ENCODE measurements around the gene FOCAD. TPM values are rescaled to one million over a fixed set of nuclear protein-coding genes. Genes with fewer than 3 reads are reported as not detected.

Gene FOCAD
- total RNA-seq, 1 donor from 2014 or later: 104 TPM

GRCh38 chr9:20703146-20703545 lies 19.1 kb downstream of the FOCAD start:
- no peak for TF ChIP-seq CTCF (IDR thresholded peaks at IDR 0.05; ENCODE audit: partially characterized antibody, unreplicated experiment)
- Mint-ChIP-seq H3K4me3 (ENCODE audit: unreplicated experiment) (no peak overlapping the region), H3K9me3 (ENCODE audit: unreplicated experiment) (no peaks in the 10 kb centered on the region), H3K27me3 (ENCODE audit: unreplicated experiment) (no peaks in the 10 kb centered on the region), H3K4me1 (ENCODE audit: low read depth, unreplicated experiment) (no peaks in the 10 kb centered on the region), H3K36me3 (ENCODE audit: unreplicated experiment) (no peaks in the 10 kb centered on the region), H3K27ac (ENCODE audit: unreplicated experiment) (no peak overlapping the region)
- no peak for DNase-seq

GRCh38 chr9:20707708-20708107 lies 23.6 kb downstream of the FOCAD start:
- Mint-ChIP-seq H3K4me1 (ENCODE audit: low read depth, unreplicated experiment) (peaks cover 5% of the 10 kb centered on the region), H3K36me3 (ENCODE audit: unreplicated experiment) (no peaks in the 10 kb centered on the region), H3K27ac (ENCODE audit: unreplicated experiment) (no peak overlapping the region), H3K27me3 (ENCODE audit: unreplicated experiment) (no peaks in the 10 kb centered on the region), H3K4me3 (ENCODE audit: unreplicated experiment) (no peak overlapping the region), H3K9me3 (ENCODE audit: unreplicated experiment) (peaks cover 3% of the 10 kb centered on the region)
- DNase-seq: no peak
- TF ChIP-seq CTCF (IDR thresholded peaks at IDR 0.05; ENCODE audit: partially characterized antibody, unreplicated experiment): no peak

- peaks cover 5% of the 10 kb centered on the region for H3K4me1 Mint-ChIP-seq (ENCODE audit: low read depth, unreplicated experiment)
- TF ChIP-seq CTCF (IDR thresholded peaks at IDR 0.05; ENCODE audit: partially characterized antibody, unreplicated experiment): no peak
- H3K27me3 Mint-ChIP-seq (ENCODE audit: unreplicated experiment): no peaks in the 10 kb centered on the region
- DNase-seq: no peak
- H3K27ac Mint-ChIP-seq (ENCODE audit: unreplicated experiment): no peak overlapping the region
- H3K36me3 Mint-ChIP-seq (ENCODE audit: unreplicated experiment): no peaks in the 10 kb centered on the region
- no peak overlapping the region for H3K4me3 Mint-ChIP-seq (ENCODE audit: unreplicated experiment)
- H3K9me3 Mint-ChIP-seq (ENCODE audit: unreplicated experiment): peaks cover 3% of the 10 kb centered on the region
Observed at GRCh38 chr9:20713172-20713571, 29.1 kb downstream of the FOCAD start.

GRCh38 chr9:20714442-20715415 lies 30.7 kb downstream of the FOCAD start:
- peaks cover 5% of the 10 kb centered on the region for H3K4me1 Mint-ChIP-seq (ENCODE audit: low read depth, unreplicated experiment)
- no peak overlapping the region for H3K27ac Mint-ChIP-seq (ENCODE audit: unreplicated experiment)
- peaks cover 1% of the 10 kb centered on the region for H3K27me3 Mint-ChIP-seq (ENCODE audit: unreplicated experiment)
- no peak overlapping the region for H3K4me3 Mint-ChIP-seq (ENCODE audit: unreplicated experiment)
- H3K9me3 Mint-ChIP-seq (ENCODE audit: unreplicated experiment): peaks cover 3% of the 10 kb centered on the region
- no peak for TF ChIP-seq CTCF (IDR thresholded peaks at IDR 0.05; ENCODE audit: partially characterized antibody, unreplicated experiment)
- no peaks in the 10 kb centered on the region for H3K36me3 Mint-ChIP-seq (ENCODE audit: unreplicated experiment)
- no peak for DNase-seq

- no peak overlapping the region for H3K27ac Mint-ChIP-seq (ENCODE audit: unreplicated experiment)
- no peak for TF ChIP-seq CTCF (IDR thresholded peaks at IDR 0.05; ENCODE audit: partially characterized antibody, unreplicated experiment)
- no peak overlapping the region for H3K4me3 Mint-ChIP-seq (ENCODE audit: unreplicated experiment)
- peaks cover 3% of the 10 kb centered on the region for H3K27me3 Mint-ChIP-seq (ENCODE audit: unreplicated experiment)
- no peaks in the 10 kb centered on the region for H3K9me3 Mint-ChIP-seq (ENCODE audit: unreplicated experiment)
- H3K4me1 Mint-ChIP-seq (ENCODE audit: low read depth, unreplicated experiment): no peaks in the 10 kb centered on the region
- no peak for DNase-seq
- H3K36me3 Mint-ChIP-seq (ENCODE audit: unreplicated experiment): no peaks in the 10 kb centered on the region
Observed at GRCh38 chr9:20722221-20722620, 38.2 kb downstream of the FOCAD start.
